H9 (cell line): Measurements from ENCODE around the gene NANOS1. TPM values are rescaled to one million over a fixed set of nuclear protein-coding genes. Genes with fewer than 3 reads are reported as not detected.

ENCODE experiments used
- DNase-seq: peaks from one replicate; pipeline ENCODE4 v3.0.0-alpha.2; 2017
- H2AFZ ChIP-seq: one replicate; pipeline ENCODE4 v1.6.1; 2013; ENCODE audit warnings: mild to moderate bottlenecking, low read length, control low read depth, moderate library complexity
- H2AK5ac ChIP-seq: 2 replicates; pipeline ENCODE4 v1.6.1; 2013; ENCODE audit warnings: low read length, control low read depth, mixed read lengths; ENCODE audit not compliant: insufficient read length
- H2BK120ac ChIP-seq: one replicate; pipeline ENCODE4 v1.6.1; 2013; ENCODE audit warnings: low read depth, mild to moderate bottlenecking, low read length, control low read depth, inconsistent platforms; ENCODE audit not compliant: poor library complexity, severe bottlenecking
- H2BK12ac ChIP-seq: 2 replicates; pipeline ENCODE4 v1.6.1; 2013; ENCODE audit warnings: low read length, control low read depth, mixed read lengths, low read depth; ENCODE audit not compliant: insufficient read length
- H2BK15ac ChIP-seq: 2 replicates; pipeline ENCODE4 v1.6.1; 2013; ENCODE audit warnings: low read depth, low read length, control low read depth
- H2BK20ac ChIP-seq: one replicate; pipeline ENCODE4 v1.6.1; 2013; ENCODE audit warnings: low read depth, mild to moderate bottlenecking, low read length, control low read depth, inconsistent platforms; ENCODE audit not compliant: poor library complexity, severe bottlenecking
- H2BK5ac ChIP-seq: 2 replicates; pipeline ENCODE4 v1.6.1; 2013; ENCODE audit warnings: low read length, control low read depth, mixed read lengths; ENCODE audit not compliant: insufficient read length
- H3K14ac ChIP-seq: 2 replicates; pipeline ENCODE4 v1.6.1; 2013; ENCODE audit warnings: low read length, control low read depth; ENCODE audit not compliant: insufficient read depth
- H3K18ac ChIP-seq: 2 replicates; pipeline ENCODE4 v1.6.1; 2013; ENCODE audit warnings: low read depth, mild to moderate bottlenecking, mixed read lengths, low read length, control low read depth; ENCODE audit not compliant: insufficient read length
- H3K23ac ChIP-seq: 2 replicates; pipeline ENCODE4 v1.6.1; 2013; ENCODE audit warnings: low read length, control low read depth, mixed read lengths, low read depth; ENCODE audit not compliant: insufficient read length
- H3K23me2 ChIP-seq: 2 replicates; pipeline ENCODE4 v1.6.1; 2013; ENCODE audit warnings: low read depth, mild to moderate bottlenecking, mixed read lengths, low read length, control low read depth; ENCODE audit not compliant: insufficient read length, poor library complexity, severe bottlenecking
- H3K27ac ChIP-seq: 2 replicates; pipeline ENCODE4 v1.5.1; 2013; ENCODE audit warnings: low read length, control low read depth, mixed read lengths, low read depth; ENCODE audit not compliant: insufficient read length
- H3K27me3 ChIP-seq: 2 replicates; pipeline ENCODE4 v1.6.1; 2013; ENCODE audit warnings: low read length, control low read depth, inconsistent platforms; ENCODE audit not compliant: insufficient read depth
- H3K4ac ChIP-seq: 2 replicates; pipeline ENCODE4 v1.6.1; 2013; ENCODE audit warnings: low read depth, mild to moderate bottlenecking, control low read depth, inconsistent platforms, low read length, moderate library complexity
- H3K4me1 ChIP-seq: 2 replicates; pipeline ENCODE4 v1.6.1; 2013; ENCODE audit warnings: low read length, control low read depth, inconsistent platforms; ENCODE audit not compliant: insufficient read depth
- H3K4me2 ChIP-seq: 2 replicates; pipeline ENCODE4 v1.6.1; 2013; ENCODE audit warnings: low read length, control low read depth, mixed read lengths; ENCODE audit not compliant: insufficient read length, insufficient read depth
- H3K56ac ChIP-seq: 2 replicates; pipeline ENCODE4 v1.6.1; 2013; ENCODE audit warnings: low read depth, mild to moderate bottlenecking, mixed read lengths, low read length, control low read depth; ENCODE audit not compliant: insufficient read length
- H3K79me1 ChIP-seq: 2 replicates; pipeline ENCODE4 v1.6.1; 2013; ENCODE audit warnings: low read depth, mild to moderate bottlenecking, moderate library complexity, low read length, control low read depth, inconsistent platforms; ENCODE audit not compliant: insufficient read depth, poor library complexity, severe bottlenecking
- H3K79me2 ChIP-seq: 2 replicates; pipeline ENCODE4 v1.6.1; 2013; ENCODE audit warnings: low read length, control low read depth, inconsistent platforms; ENCODE audit not compliant: insufficient read depth
- H3K9ac ChIP-seq: 2 replicates; pipeline ENCODE4 v1.6.1; 2013; ENCODE audit warnings: low read length, control low read depth, mixed read lengths; ENCODE audit not compliant: insufficient read length; ENCODE audit errors: extremely low read depth
- H3K9me3 ChIP-seq: one replicate; pipeline ENCODE4 v1.6.1; 2013; ENCODE audit warnings: low read depth, low read length, inconsistent platforms; ENCODE audit not compliant: control insufficient read depth
- H3T11ph ChIP-seq: one replicate; pipeline ENCODE4 v1.6.1; 2013; ENCODE audit warnings: mild to moderate bottlenecking, low read length, control low read depth, inconsistent platforms
- H4K20me1 ChIP-seq: one replicate; pipeline ENCODE4 v1.6.1; 2013; ENCODE audit not compliant: control insufficient read depth, insufficient read length, insufficient read depth
- H4K5ac ChIP-seq: 2 replicates; pipeline ENCODE4 v1.6.1; 2013; ENCODE audit warnings: low read depth, mild to moderate bottlenecking, mixed read lengths, low read length, control low read depth; ENCODE audit not compliant: insufficient read length
- H4K8ac ChIP-seq: replicated peaks from 2 replicates; pipeline ENCODE4 v1.6.1; 2013; ENCODE audit warnings: low read length, control low read depth, mixed read lengths, low read depth; ENCODE audit not compliant: insufficient read length
- H4K91ac ChIP-seq: 2 replicates; pipeline ENCODE4 v1.6.1; 2013; ENCODE audit warnings: low read depth, mild to moderate bottlenecking, moderate library complexity, mixed read lengths, low read length, control low read depth; ENCODE audit not compliant: insufficient read length
- H3K27ac Mint-ChIP-seq, 3 experiments: 2 replicates in 2 of 3; 3 replicates in 1 of 3; pipeline ENCODE4 v1.8.0; 2020 to 2021; ENCODE audit warnings: mixed read lengths in 3 of 3, mild to moderate bottlenecking in 1 of 3, moderate library complexity in 1 of 3
- H3K27me3 Mint-ChIP-seq: 2 replicates; pipeline ENCODE4 v1.8.0; 2021; ENCODE audit warnings: low read depth, mild to moderate bottlenecking, moderate library complexity, mixed read lengths
- H3K36me3 Mint-ChIP-seq, 3 experiments: 2 replicates in 2 of 3; 3 replicates in 1 of 3; pipeline ENCODE4 v1.8.0; 2020 to 2021; ENCODE audit warnings: low read depth in 3 of 3, mixed read lengths in 3 of 3; ENCODE audit not compliant: insufficient read depth in 1 of 3
- H3K4me1 Mint-ChIP-seq, 2 experiments: 2 replicates each; pipeline ENCODE4 v1.8.0; 2020; ENCODE audit warnings: mixed read lengths in 2 of 2
- H3K4me3 Mint-ChIP-seq, 2 experiments: 2 replicates in 1 of 2; 3 replicates in 1 of 2; pipeline ENCODE4 v1.8.0; 2020 to 2021; ENCODE audit warnings: mild to moderate bottlenecking in 2 of 2, mixed read lengths in 2 of 2, moderate library complexity in 1 of 2
- H3K9me3 Mint-ChIP-seq, 2 experiments: 2 replicates in 1 of 2; 3 replicates in 1 of 2; pipeline ENCODE4 v1.8.0; 2020; ENCODE audit warnings: mild to moderate bottlenecking in 2 of 2, mixed read lengths in 2 of 2, moderate library complexity in 1 of 2
- CTCF ChIP-seq: fragments of 200-600 bp; sonication (generic); conservative IDR thresholded peaks from 3 replicates; pipeline ENCODE4 v1.8.0; 2021; ENCODE audit warnings: antibody characterized with exemption, mild to moderate bottlenecking
- WGBS: extraction: QIAGEN DNeasy Blood & Tissue Kit; methylation state at CpG from one replicate; pipeline ENCODE4 v1.1.7; 2013; ENCODE audit warnings: missing lambda C conversion rate, low lambda C conversion rate, mixed read lengths; ENCODE audit not compliant: insufficient read length; ENCODE audit errors: extremely low coverage; 5-methylcytosine and 5-hydroxymethylcytosine counted together
- total RNA-seq: library from RNA; stranded (reverse); gene quantifications from 2 replicates; pipeline ENCODE4 v1.2.1, GENCODE V29; 2021

Gene NANOS1
- total RNA-seq, 1 experiment from 2014 or later = 4.5 TPM

- H3T11ph ChIP-seq = no peak overlapping the region
- no peak overlapping the region for H2BK12ac ChIP-seq
- no peaks in the 10 kb centered on the region for H3K23me2 ChIP-seq
- no peaks in the 10 kb centered on the region for H4K20me1 ChIP-seq
- H3K4me1 ChIP-seq = no peaks in the 10 kb centered on the region
- H3K56ac ChIP-seq = no peak overlapping the region
- H3K4ac ChIP-seq = no peak overlapping the region
- peaks cover 20% of the 10 kb centered on the region for H3K79me1 ChIP-seq
- no CpG with 5 or more reads among the region's 7 CpGs for WGBS
- no peak overlapping the region for H3K23ac ChIP-seq
- H4K91ac ChIP-seq = no peak overlapping the region
- DNase-seq = no peak
- Mint-ChIP-seq H3K4me1 (no peaks in the 10 kb centered on the region), H3K27me3 (peaks cover 3% of the 10 kb centered on the region; the same call in 1 of the 2 replicates), H3K9me3 (no peaks in the 10 kb centered on the region), H3K36me3 (peaks cover 72 to 99% (median 91%) of the 10 kb centered on the region in 3 experiments; a peak in 6 of 7 replicates), H3K27ac (peak overlapping the region in 1 of 3 experiments; percentile 22; a peak in 1 of 7 replicates), H3K4me3 (no peak overlapping the region)
- H2AK5ac ChIP-seq = no peak overlapping the region
- no peak overlapping the region for H3K27ac ChIP-seq
- TF ChIP-seq CTCF = no peak
- H2BK15ac ChIP-seq = no peak overlapping the region
- no peak overlapping the region for H3K9ac ChIP-seq
- no peak overlapping the region for H3K18ac ChIP-seq
- no peak overlapping the region for H3K14ac ChIP-seq
- H3K9me3 ChIP-seq = no peaks in the 10 kb centered on the region
- H2BK5ac ChIP-seq = no peak overlapping the region
- no peak overlapping the region for H3K4me2 ChIP-seq
- no peak overlapping the region for H2AFZ ChIP-seq
- H4K5ac ChIP-seq = no peak overlapping the region
- no peak overlapping the region for H4K8ac ChIP-seq
- no peak overlapping the region for H2BK120ac ChIP-seq
- peaks cover 5% of the 10 kb centered on the region; the same call in 1 of the 2 replicates for H3K79me2 ChIP-seq
- no peaks in the 10 kb centered on the region for H3K27me3 ChIP-seq
- H2BK20ac ChIP-seq = no peak overlapping the region
Measured at GRCh38 chr10:119045561-119045960, 16.0 kb downstream of the NANOS1 start.
